Tibial artery (tissue), 4 donors: ENCODE measurements around the gene SLC6A7.
A peak's percentile ranks its signal among the peaks of the same experiment; 100 is the strongest.

Experiments used
- DNase-seq, 2 donors: peaks; one replicate each; pipeline ENCODE4 v3.0.0-alpha.2; 2019
- H3K27ac ChIP-seq, 2 donors: fragments of 200-600 bp; sonication (generic) in 1 of 2; 1 replicate in 1 of 2; 2 replicates in 1 of 2; pipeline ENCODE4 v1.5.1; 2018 to 2019; ENCODE audit warnings: mild to moderate bottlenecking in 1 of 2
- H3K27me3 ChIP-seq, 2 donors: fragments of 200-600 bp; sonication (generic) in 1 of 2; one replicate each; pipeline versions ENCODE4 v1.5.1 to v1.6.0; 2016 to 2019
- H3K36me3 ChIP-seq, 3 donors: fragments of 200-600 bp; sonication (generic) in 2 of 3; one replicate each; pipeline ENCODE4 v1.5.1; 2016 to 2019; ENCODE audit warnings: mild to moderate bottlenecking in 2 of 3
- H3K4me1 ChIP-seq, 4 donors: fragments of 200-600 bp; sonication (generic) in 2 of 4; 1 replicate in 3 of 4; 2 replicates in 1 of 4; pipeline ENCODE4 v1.5.1; 2016 to 2019
- H3K4me3 ChIP-seq, 2 donors: fragments of 200-600 bp; sonication (generic) in 1 of 2; 1 replicate in 1 of 2; 2 replicates in 1 of 2; pipeline ENCODE4 v1.5.1; 2018 to 2019; ENCODE audit warnings: mild to moderate bottlenecking in 2 of 2
- H3K9me3 ChIP-seq, 3 donors: fragments of 200-600 bp; sonication (generic) in 1 of 3; one replicate each; pipeline ENCODE4 v1.5.1; 2016 to 2019
- intact Hi-C: fragments of 100-400 bp; cut with DNase I; formaldehyde crosslinking; loops from one replicate; pipeline ENCODE4 v1.15.0; 2023; ENCODE audit warnings: low total_unique reads
- TF ChIP-seq, protein P1 (sequence below), 2 experiments: fragments of 200-600 bp in 1 of 2; fragments of 450-650 bp in 1 of 2; IDR thresholded peaks; one replicate each; pipeline ENCODE4 v1.5.1; 2017 to 2019; ENCODE audit warnings: antibody characterized with exemption in 2 of 2, mild to moderate bottlenecking in 1 of 2, moderate library complexity in 1 of 2

The SLC6A7 gene

DNA sequence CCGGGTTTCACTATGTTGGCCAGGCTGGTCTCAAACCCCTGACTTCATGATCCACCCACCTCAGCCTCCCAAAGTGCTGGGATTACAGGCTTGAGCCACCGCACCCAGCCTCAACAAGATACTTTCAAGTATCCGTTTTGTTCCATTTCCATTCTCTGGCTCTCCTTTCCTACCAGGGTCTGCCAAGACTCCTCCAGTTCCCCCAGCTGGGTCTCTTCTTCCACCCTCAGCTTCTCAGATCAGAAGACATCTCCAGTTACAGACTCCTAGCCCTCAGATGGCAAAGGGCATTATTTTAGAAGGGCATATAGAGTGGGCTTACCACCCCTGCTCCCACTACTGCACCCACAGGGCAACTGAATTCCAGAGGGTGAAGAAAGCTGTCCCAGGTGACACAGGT is 32.7 kb upstream of the SLC6A7 start:
- no peaks in the 10 kb centered on the region for H3K9me3 ChIP-seq
- TF ChIP-seq, protein P1, sequence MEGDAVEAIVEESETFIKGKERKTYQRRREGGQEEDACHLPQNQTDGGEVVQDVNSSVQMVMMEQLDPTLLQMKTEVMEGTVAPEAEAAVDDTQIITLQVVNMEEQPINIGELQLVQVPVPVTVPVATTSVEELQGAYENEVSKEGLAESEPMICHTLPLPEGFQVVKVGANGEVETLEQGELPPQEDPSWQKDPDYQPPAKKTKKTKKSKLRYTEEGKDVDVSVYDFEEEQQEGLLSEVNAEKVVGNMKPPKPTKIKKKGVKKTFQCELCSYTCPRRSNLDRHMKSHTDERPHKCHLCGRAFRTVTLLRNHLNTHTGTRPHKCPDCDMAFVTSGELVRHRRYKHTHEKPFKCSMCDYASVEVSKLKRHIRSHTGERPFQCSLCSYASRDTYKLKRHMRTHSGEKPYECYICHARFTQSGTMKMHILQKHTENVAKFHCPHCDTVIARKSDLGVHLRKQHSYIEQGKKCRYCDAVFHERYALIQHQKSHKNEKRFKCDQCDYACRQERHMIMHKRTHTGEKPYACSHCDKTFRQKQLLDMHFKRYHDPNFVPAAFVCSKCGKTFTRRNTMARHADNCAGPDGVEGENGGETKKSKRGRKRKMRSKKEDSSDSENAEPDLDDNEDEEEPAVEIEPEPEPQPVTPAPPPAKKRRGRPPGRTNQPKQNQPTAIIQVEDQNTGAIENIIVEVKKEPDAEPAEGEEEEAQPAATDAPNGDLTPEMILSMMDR (IDR thresholded peaks at IDR 0.05), result no peak
- peaks cover 14 to 20% (median 14%) of the 10 kb centered on the region in 3 donors for H3K36me3 ChIP-seq
- intact Hi-C loops, result no loop called here
- DNase-seq, result no peak
- H3K27me3 ChIP-seq, result no peaks in the 10 kb centered on the region
- H3K4me1 ChIP-seq, result peaks cover 0 to 79% (median 63%) of the 10 kb centered on the region in 4 donors
- H3K27ac ChIP-seq, result peak overlapping the region; percentile 89 to 98
- H3K4me3 ChIP-seq, result no peak overlapping the region

DNA sequence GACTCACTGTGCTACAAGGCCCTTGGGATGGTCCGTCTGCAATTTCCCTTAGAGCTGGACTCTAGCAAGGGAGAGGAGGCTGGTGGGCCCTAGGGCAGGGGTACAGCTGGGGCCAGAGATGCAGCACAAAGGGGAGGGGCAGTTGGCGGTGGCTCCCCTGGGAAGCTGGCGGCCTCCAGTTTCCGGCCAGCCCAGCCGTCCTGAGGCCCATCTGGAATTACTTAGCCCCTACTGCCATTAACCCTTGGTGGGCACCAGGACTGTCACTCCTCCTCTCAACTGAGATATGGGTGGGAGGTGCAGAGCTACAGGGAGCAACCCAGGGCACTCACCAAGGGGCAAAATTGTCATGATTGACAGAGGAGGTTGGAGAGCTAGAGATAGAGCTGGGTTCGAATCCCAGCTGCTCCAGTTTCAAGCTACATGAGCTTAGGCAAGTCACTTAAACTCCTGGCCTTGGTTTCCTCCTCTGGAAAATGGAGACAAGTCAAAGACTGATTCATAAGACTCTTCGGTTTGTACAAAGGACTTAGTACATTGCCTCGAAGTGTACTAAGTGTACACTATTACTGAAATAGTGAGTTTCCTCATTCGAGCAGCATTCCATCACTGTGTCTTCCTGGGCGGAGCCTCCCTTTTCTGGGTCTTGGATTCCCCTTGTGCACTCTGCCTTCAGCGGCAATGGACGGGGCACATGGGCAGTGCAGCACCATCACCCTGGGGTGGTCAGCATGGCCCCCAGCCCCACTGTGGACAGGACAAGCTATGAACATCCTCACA is 31.5 kb upstream of the SLC6A7 start:
- H3K27me3 ChIP-seq, result no peaks in the 10 kb centered on the region
- peaks cover 0 to 76% (median 61%) of the 10 kb centered on the region in 4 donors for H3K4me1 ChIP-seq
- TF ChIP-seq, protein P1 (IDR thresholded peaks at IDR 0.05), result no peak
- no peaks in the 10 kb centered on the region for H3K9me3 ChIP-seq
- peak in 1 of 2 donors; percentile 59 for DNase-seq
- peak overlapping the region; percentile 89 to 98 for H3K27ac ChIP-seq
- intact Hi-C loops, result no loop called here
- H3K36me3 ChIP-seq, result peaks cover 2 to 8% (median 4%) of the 10 kb centered on the region in 3 donors
- H3K4me3 ChIP-seq, result no peak overlapping the region

DNA sequence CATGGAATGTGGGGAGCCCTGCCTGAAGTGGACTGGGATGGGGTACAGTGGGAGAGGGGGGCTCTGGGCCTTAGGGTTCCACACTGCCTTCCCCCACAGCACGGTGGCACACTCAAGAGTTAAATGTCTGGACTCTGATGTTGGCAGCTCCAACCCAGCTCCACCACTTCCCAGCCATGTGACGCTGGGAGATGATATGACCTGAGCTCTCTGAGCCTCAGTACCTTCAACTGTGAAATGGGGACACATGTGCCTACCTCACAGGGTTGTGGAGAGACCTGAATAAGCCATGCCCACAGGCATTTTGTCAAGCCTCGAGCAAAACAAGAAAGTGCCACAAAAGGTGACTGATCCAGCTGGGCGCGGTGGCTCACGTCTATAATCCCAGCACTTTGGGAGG is 30.8 kb upstream of the SLC6A7 start:
- intact Hi-C loops, result no loop called here
- no peak overlapping the region for H3K4me3 ChIP-seq
- DNase-seq, result no peak
- peaks cover 0 to 76% (median 67%) of the 10 kb centered on the region in 4 donors for H3K4me1 ChIP-seq
- H3K27ac ChIP-seq, result peak overlapping the region; percentile 89 to 98
- no peaks in the 10 kb centered on the region for H3K27me3 ChIP-seq
- H3K36me3 ChIP-seq, result peaks cover 0 to 1% (median 0%) of the 10 kb centered on the region in 3 donors
- H3K9me3 ChIP-seq, result no peaks in the 10 kb centered on the region
- TF ChIP-seq, protein P1 (IDR thresholded peaks at IDR 0.05), result no peak

DNA sequence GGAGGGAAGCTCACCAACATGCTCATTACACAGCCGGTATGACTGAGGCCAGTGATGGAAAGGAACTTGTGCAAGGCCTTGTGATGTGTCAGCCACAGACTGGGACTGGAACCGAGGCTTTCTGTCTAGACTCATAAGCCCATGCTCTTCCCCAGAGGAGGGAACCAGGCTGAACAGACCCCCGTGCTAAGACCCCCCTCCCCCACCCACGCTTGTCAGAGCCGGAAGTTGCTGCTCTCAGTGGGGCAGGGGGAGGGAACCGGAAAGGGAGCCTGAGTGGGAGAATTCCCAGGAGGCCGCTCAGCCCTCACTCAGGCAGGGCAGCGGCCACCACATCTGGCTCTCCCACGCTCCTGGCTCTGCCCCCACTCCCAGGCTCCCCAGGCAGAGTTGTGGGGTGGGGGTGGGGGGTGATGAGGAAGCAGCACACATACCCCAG is 30.1 kb upstream of the SLC6A7 start:
- TF ChIP-seq, protein P1 (IDR thresholded peaks at IDR 0.05), result no peak
- peak; percentile 59 to 88 for DNase-seq
- Histone ChIP-seq H3K9me3 (no peaks in the 10 kb centered on the region), H3K4me3 (no peak overlapping the region), H3K4me1 (peaks cover 0 to 81% (median 70%) of the 10 kb centered on the region in 4 donors), H3K36me3 (no peaks in the 10 kb centered on the region), H3K27me3 (no peaks in the 10 kb centered on the region), H3K27ac (peak overlapping the region; percentile 89 to 98)
- intact Hi-C loops, result loop anchor here (2.0 to 5.0 kb wide), 2 partner anchors 32 to 51 kb away; no protein-coding TSS in a partner anchor

DNA sequence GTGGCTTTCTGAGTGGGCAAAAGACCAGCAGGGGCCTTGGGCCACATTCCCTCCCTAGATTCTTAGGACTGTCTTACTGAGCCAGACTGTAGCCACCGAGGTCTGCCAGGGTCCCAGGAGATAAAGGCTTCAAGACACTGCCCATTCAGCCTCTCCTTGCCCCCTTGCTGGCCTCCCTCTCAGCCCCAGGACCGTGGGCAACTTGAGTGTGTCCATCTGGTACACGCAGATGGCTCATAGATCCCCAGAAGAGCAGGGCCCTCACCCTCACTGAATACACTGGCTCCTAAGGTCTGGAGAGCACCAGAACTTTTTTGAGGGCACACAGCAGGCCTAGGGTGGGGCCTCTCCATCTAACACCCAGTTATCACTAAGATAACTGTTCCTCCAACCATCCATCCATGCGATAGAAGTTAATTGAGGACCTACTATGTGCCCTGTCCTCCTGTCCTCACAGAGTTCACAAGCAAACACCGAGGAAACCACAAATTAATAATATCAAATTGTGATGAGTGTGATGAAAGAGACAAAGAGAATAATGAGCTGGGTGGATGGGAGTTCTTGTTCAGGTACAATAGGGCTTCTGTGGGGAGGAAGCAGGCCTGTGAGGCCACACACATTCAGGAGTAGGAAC is 29.3 kb upstream of the SLC6A7 start:
- intact Hi-C loops, result loop anchor here (2.0 to 5.0 kb wide), 2 partner anchors 33 to 50 kb away; no protein-coding TSS in a partner anchor
- DNase-seq, result no peak
- peak overlapping the region; percentile 89 to 98 for H3K27ac ChIP-seq

More for the DNA sequence above, 29.3 kb upstream of the SLC6A7 start:
- TF ChIP-seq, protein P1 (IDR thresholded peaks at IDR 0.05), result no peak
- no peak overlapping the region for H3K4me3 ChIP-seq
- no peaks in the 10 kb centered on the region for H3K9me3 ChIP-seq
- H3K27me3 ChIP-seq, result no peaks in the 10 kb centered on the region
- no peaks in the 10 kb centered on the region for H3K36me3 ChIP-seq
- peaks cover 0 to 83% (median 72%) of the 10 kb centered on the region in 4 donors for H3K4me1 ChIP-seq
